Measurements from ENCODE around the gene MTR.

The MTR gene

GRCh38 chr1:236830116-236830515 lies 35.0 kb downstream of the MTR start:
- no peak for DNase-seq (ENCODE audit: low read depth, low spot score)
- ChIA-PET POLR2A (no interaction called here), CTCF (no interaction called here)
- H3K4me3 ChIP-seq (ENCODE audit: low read depth, low read length) = no peak overlapping the region
- no peak for TF ChIP-seq CTCF (IDR thresholded peaks at IDR 0.05; ENCODE audit: insufficient read depth, low read length, missing control alignments)

DNA sequence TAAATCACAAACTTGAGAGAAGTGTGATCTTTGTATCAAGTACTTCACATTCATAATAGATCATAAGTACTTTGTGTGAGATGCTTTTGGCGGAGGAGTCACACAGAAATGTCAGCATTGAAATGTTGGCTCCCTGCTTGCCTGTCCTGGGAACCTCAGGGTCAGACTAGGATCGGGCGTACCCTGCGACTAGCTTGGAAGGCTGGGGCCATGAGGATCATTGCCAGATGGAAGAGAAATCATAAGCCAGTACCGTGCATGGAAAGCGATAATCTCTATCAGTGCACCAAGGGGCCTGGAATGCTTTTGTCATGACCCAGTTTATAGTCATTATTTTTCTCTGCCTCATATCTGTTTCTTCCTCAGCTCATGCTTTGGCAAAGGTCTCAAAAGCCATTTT lies 35.5 kb downstream of the MTR start:
- H3K4me3 ChIP-seq (ENCODE audit: low read depth, low read length) = no peak overlapping the region
- ChIA-PET POLR2A (no interaction called here), CTCF (no interaction called here)
- no peak for DNase-seq (ENCODE audit: low read depth, low spot score)
- no peak for TF ChIP-seq CTCF (IDR thresholded peaks at IDR 0.05; ENCODE audit: insufficient read depth, low read length, missing control alignments)

- no peak for DNase-seq (ENCODE audit: low read depth, low spot score)
- no peak overlapping the region for H3K4me3 ChIP-seq (ENCODE audit: low read depth, low read length)
- CTCF ChIA-PET = no interaction called here
- POLR2A ChIA-PET = no interaction called here
- no peak for TF ChIP-seq CTCF (IDR thresholded peaks at IDR 0.05; ENCODE audit: insufficient read depth, low read length, missing control alignments)
These were observed 38.5 kb downstream of the MTR start for GRCh38 chr1:236833575-236833974.

GRCh38 chr1:236834876-236835275 lies 39.8 kb downstream of the MTR start:
- no peak overlapping the region for H3K4me3 ChIP-seq (ENCODE audit: low read depth, low read length)
- ChIA-PET POLR2A (no interaction called here), CTCF (no interaction called here)
- no peak for DNase-seq (ENCODE audit: low read depth, low spot score)
- TF ChIP-seq CTCF (IDR thresholded peaks at IDR 0.05; ENCODE audit: insufficient read depth, low read length, missing control alignments) = no peak

DNA sequence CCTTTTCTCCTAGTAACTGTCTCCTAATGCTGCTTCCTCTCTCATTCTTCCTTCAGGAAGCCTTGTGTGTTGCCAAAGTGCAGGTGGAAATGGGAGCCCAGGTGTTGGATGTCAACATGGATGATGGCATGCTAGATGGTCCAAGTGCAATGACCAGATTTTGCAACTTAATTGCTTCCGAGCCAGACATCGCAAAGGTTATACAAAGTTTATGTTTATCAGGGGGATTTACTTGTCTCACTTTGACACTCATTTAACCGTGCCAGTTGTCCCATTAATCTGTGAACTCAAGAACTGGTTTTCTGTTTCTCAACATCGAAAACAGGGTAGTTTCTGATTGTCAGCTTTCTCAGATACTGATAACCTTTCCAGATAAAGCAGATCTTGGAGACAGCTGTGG lies 40.4 kb downstream of the MTR start:
- no peak for TF ChIP-seq CTCF (IDR thresholded peaks at IDR 0.05; ENCODE audit: insufficient read depth, low read length, missing control alignments)
- no peak overlapping the region for H3K4me3 ChIP-seq (ENCODE audit: low read depth, low read length)
- ChIA-PET CTCF (no interaction called here), POLR2A (no interaction called here)
- no peak for DNase-seq (ENCODE audit: low read depth, low spot score)

DNA sequence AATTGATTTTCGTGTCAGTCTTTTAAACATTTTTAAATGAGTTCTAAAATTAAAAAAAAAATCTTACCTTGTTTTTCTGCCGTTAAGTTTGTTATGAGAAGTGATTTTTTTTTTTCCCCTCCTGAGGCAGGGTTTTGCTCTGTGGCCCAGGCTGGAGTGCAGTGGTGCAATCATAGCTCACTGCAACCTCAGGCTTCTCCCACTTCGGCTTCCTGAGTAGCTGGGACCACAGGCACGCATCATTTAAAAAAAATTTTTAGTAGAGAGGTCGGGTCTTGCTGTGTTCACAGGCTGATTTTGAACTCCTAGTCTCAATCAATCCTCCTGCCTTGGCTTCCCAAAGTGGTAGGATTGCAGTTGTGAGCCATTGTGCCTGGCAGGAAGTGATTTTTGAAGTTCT lies 41.1 kb downstream of the MTR start:
- POLR2A ChIA-PET = no interaction called here
- H3K4me3 ChIP-seq (ENCODE audit: low read depth, low read length) = no peak overlapping the region
- CTCF ChIA-PET = no interaction called here
- TF ChIP-seq CTCF (IDR thresholded peaks at IDR 0.05; ENCODE audit: insufficient read depth, low read length, missing control alignments) = no peak
- no peak for DNase-seq (ENCODE audit: low read depth, low spot score)
